GM21381 (cell line): ENCODE measurements around the gene CORO2B.

Experiments
- ATAC-seq: cut with Tn5 transposase; IDR thresholded peaks from one replicate; pipeline ENCODE4 v1.9.1; 2021; ENCODE audit warnings: mild to moderate bottlenecking, moderate library complexity; ENCODE audit not compliant: unreplicated experiment

Gene CORO2B

GRCh38 chr15:68696414-68697363, 117.9 kb downstream of the CORO2B start:
- no peak for ATAC-seq

GRCh38 chr15:68697711-68698690, 119.2 kb downstream of the CORO2B start:
- ATAC-seq: no peak

GRCh38 chr15:68698708-68699107, 119.9 kb downstream of the CORO2B start:
- no peak for ATAC-seq

GRCh38 chr15:68699124-68699880, 120.5 kb downstream of the CORO2B start:
- ATAC-seq: no peak

- no peak for ATAC-seq
Measured at GRCh38 chr15:68699881-68700454, 121.2 kb downstream of the CORO2B start.

GRCh38 chr15:68700455-68701123, 121.8 kb downstream of the CORO2B start:
- no peak for ATAC-seq

GRCh38 chr15:68701886-68702285, 123.1 kb downstream of the CORO2B start:
- no peak for ATAC-seq

GRCh38 chr15:68704496-68705021, 125.8 kb downstream of the CORO2B start:
- no peak for ATAC-seq

- no peak for ATAC-seq
Measured at GRCh38 chr15:68706256-68706655, 127.5 kb downstream of the CORO2B start.

- ATAC-seq: no peak
Measured at GRCh38 chr15:68706931-68707330, 128.1 kb downstream of the CORO2B start.

- no peak for ATAC-seq
Measured at GRCh38 chr15:68707386-68707785, 128.6 kb downstream of the CORO2B start.

GRCh38 chr15:68709876-68710275, 131.1 kb downstream of the CORO2B start:
- no peak for ATAC-seq

- no peak for ATAC-seq
Measured at GRCh38 chr15:68710536-68710935, 131.7 kb downstream of the CORO2B start.

GRCh38 chr15:68711406-68711805, 132.6 kb downstream of the CORO2B start:
- ATAC-seq: no peak

- ATAC-seq: no peak
Measured at GRCh38 chr15:68712886-68713285, 134.1 kb downstream of the CORO2B start.

- ATAC-seq: no peak
Measured at GRCh38 chr15:68713874-68714273, 135.1 kb downstream of the CORO2B start.

- no peak for ATAC-seq
Measured at GRCh38 chr15:68715111-68715510, 136.3 kb downstream of the CORO2B start.

GRCh38 chr15:68717951-68718350, 139.2 kb downstream of the CORO2B start:
- ATAC-seq: no peak

- ATAC-seq: no peak
Measured at GRCh38 chr15:68718468-68718867, 139.7 kb downstream of the CORO2B start.

GRCh38 chr15:68719051-68719450, 140.3 kb downstream of the CORO2B start:
- no peak for ATAC-seq
